A549 treated with AZD9567 at 1 μM for 4 hours (cell line): ENCODE results near the gene FAM156A. TPM values are rescaled to one million over a fixed set of nuclear protein-coding genes. Genes with fewer than 3 reads are reported as not detected.

Experiments
- total RNA-seq: library from RNA; stranded (reverse); fragments of 200-300 nt; extraction: Qiagen RNA extraction; gene quantifications from 5 replicates; pipeline ENCODE4 v1.2.3, GENCODE V29; 2022; ENCODE audit not compliant: insufficient read depth

FAM156A gene
- total RNA-seq: 5.4 to 18.0 TPM (median 14.5 TPM) in 5 replicates

GRCh38 chrX:52958113-52958959, at the start of gene FAM156A:
Gene FAM156A (minus strand): TSS chrX:52958518. CDS start chrX:52948588, 9,930 bp downstream.

Other genes starting within 250 kb of the FAM156A start
- gene SSX2B, start 207.3 kb downstream of the FAM156A start, total RNA-seq: not detected in 5 replicates
- not detected in 5 replicates for gene SPANXN5, start 161.1 kb downstream of the FAM156A start, total RNA-seq
- not detected in 5 replicates for gene XAGE5, start 147.2 kb downstream of the FAM156A start, total RNA-seq
- not detected in 5 replicates for gene XAGE3, start 90.4 kb downstream of the FAM156A start, total RNA-seq
- 13.9 to 16.3 TPM (median 15.1 TPM) in 5 replicates for gene FAM156B, start 61.2 kb downstream of the FAM156A start, total RNA-seq
- gene GPR173, start 90.3 kb upstream of the FAM156A start, total RNA-seq: 0.02 TPM in 1 of 5 replicates, not detected in the others
- gene TSPYL2, start 123.8 kb upstream of the FAM156A start, total RNA-seq: 11.9 to 21.1 TPM (median 19.1 TPM) in 5 replicates
- 1.0 to 1.9 TPM (median 1.4 TPM) in 5 replicates for gene KANTR, start 135.6 kb upstream of the FAM156A start, total RNA-seq